ENCODE results near the gene TGFB3. TPM values are rescaled to one million over a fixed set of nuclear protein-coding genes. Genes with fewer than 3 reads are reported as not detected.
A peak's percentile ranks its signal among the peaks of the same experiment; 100 is the strongest.

The TGFB3 gene
- total and polyA plus RNA-seq, 2 donors from 2014 or later: 5.2 to 39.5 TPM

DNA sequence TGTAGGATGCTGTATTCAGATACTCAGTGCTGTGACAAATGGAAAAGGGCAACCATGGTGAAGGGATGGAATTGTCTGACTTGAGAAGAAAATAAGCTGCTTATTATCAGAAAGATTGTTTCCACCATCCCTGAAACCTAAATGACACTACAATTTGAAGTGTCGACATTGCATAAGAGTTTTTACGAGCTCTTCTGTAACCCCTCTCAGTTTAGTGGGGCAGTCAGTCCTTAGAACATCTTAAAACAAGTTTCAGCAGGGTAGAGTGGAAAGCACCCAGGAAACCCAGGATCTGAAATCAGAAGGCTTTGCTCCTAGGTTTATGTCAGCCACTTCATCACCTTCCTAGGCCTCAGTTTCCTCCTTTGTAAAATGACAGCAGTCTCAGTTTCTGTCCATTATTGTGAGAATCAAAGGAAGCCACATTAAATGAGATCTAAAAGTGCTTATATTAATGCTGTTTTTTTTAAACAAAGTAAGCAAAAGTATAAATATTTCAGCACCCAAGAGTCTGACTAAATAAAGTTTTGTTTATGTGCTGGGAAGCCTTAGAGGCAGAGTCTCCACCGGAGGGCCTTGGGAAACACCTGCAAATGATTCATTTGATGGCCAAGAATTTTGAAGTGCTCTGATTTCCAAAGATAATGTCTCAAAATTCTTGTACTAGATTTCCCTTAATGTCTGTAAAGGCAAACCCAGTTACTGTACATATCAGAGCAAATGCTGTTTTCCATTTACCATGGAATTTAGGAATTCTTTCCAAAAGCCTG is 5.6 kb upstream of the TGFB3 start:
- peak overlapping the region in 1 of 3 donors; percentile 89 for H3K9ac ChIP-seq (ENCODE audit: low read length in 3 of 3)
- no peak for FAIRE-seq
- intact Hi-C loops (cut with DNase I): no loop called here

DNA sequence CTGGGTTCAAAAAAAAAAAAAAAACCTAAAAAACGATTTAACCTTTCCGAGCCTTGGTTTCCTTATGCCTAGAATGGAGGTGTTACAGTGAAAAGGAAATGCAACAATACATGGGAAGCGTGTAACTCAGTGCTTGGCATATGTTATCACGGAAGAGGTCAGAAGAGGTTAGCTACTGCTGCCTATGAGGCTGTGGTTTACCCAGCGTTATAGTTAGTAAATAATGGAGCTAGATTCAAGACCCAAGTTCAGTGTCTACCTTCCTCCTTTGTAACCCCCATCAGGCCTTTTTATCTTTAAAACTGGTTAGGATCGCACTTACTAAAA is 4.6 kb upstream of the TGFB3 start:
- Histone ChIP-seq H3K4me1 (ENCODE audit: control insufficient read depth in 2 of 3, insufficient read depth in 2 of 3, low read depth in 1 of 3, low read length in 3 of 3) (peaks cover 3 to 8% (median 7%) of the 10 kb centered on the region in 3 donors), H3K36me3 (ENCODE audit: control insufficient read depth in 2 of 3, insufficient read depth in 3 of 3, low read length in 3 of 3) (peaks cover 0 to 10% (median 6%) of the 10 kb centered on the region in 3 donors), H3K9ac (ENCODE audit: low read length in 3 of 3) (peak overlapping the region; percentile 70 to 89 (median 83)), H3K27ac (ENCODE audit: low read depth in 2 of 2, low read length in 2 of 2) (no peak overlapping the region), H3K9me3 (ENCODE audit: control insufficient read depth in 2 of 3, insufficient read depth in 1 of 3, low read length in 3 of 3) (no peaks in the 10 kb centered on the region), H3K4me3 (ENCODE audit: low read length in 3 of 3) (peak overlapping the region; percentile 83 to 92 (median 89)), H3K27me3 (ENCODE audit: control insufficient read depth, insufficient read depth, low read length) (no peaks in the 10 kb centered on the region)
- intact Hi-C loops (cut with DNase I): no loop called here
- TF ChIP-seq, protein P1, sequence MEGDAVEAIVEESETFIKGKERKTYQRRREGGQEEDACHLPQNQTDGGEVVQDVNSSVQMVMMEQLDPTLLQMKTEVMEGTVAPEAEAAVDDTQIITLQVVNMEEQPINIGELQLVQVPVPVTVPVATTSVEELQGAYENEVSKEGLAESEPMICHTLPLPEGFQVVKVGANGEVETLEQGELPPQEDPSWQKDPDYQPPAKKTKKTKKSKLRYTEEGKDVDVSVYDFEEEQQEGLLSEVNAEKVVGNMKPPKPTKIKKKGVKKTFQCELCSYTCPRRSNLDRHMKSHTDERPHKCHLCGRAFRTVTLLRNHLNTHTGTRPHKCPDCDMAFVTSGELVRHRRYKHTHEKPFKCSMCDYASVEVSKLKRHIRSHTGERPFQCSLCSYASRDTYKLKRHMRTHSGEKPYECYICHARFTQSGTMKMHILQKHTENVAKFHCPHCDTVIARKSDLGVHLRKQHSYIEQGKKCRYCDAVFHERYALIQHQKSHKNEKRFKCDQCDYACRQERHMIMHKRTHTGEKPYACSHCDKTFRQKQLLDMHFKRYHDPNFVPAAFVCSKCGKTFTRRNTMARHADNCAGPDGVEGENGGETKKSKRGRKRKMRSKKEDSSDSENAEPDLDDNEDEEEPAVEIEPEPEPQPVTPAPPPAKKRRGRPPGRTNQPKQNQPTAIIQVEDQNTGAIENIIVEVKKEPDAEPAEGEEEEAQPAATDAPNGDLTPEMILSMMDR (IDR thresholded peaks at IDR 0.05; ENCODE audit: borderline replicate concordance, extremely low read depth, insufficient read depth): no peak
- DNase-seq (no peak), FAIRE-seq (no peak)

More for the DNA sequence above, 5.6 kb upstream of the TGFB3 start:
- no peak for DNase-seq
- Histone ChIP-seq H3K4me1 (ENCODE audit: control insufficient read depth in 2 of 3, insufficient read depth in 2 of 3, low read depth in 1 of 3, low read length in 3 of 3) (peaks cover 3 to 8% (median 7%) of the 10 kb centered on the region in 3 donors), H3K27me3 (ENCODE audit: control insufficient read depth, insufficient read depth, low read length) (no peaks in the 10 kb centered on the region), H3K27ac (ENCODE audit: low read depth in 2 of 2, low read length in 2 of 2) (no peak overlapping the region), H3K9me3 (ENCODE audit: control insufficient read depth in 2 of 3, insufficient read depth in 1 of 3, low read length in 3 of 3) (no peaks in the 10 kb centered on the region), H3K4me3 (ENCODE audit: low read length in 3 of 3) (no peak overlapping the region), H3K36me3 (ENCODE audit: control insufficient read depth in 2 of 3, insufficient read depth in 3 of 3, low read length in 3 of 3) (peaks cover 0 to 14% (median 10%) of the 10 kb centered on the region in 3 donors)
- TF ChIP-seq, protein P1 (IDR thresholded peaks at IDR 0.05; ENCODE audit: borderline replicate concordance, extremely low read depth, insufficient read depth): no peak

DNA sequence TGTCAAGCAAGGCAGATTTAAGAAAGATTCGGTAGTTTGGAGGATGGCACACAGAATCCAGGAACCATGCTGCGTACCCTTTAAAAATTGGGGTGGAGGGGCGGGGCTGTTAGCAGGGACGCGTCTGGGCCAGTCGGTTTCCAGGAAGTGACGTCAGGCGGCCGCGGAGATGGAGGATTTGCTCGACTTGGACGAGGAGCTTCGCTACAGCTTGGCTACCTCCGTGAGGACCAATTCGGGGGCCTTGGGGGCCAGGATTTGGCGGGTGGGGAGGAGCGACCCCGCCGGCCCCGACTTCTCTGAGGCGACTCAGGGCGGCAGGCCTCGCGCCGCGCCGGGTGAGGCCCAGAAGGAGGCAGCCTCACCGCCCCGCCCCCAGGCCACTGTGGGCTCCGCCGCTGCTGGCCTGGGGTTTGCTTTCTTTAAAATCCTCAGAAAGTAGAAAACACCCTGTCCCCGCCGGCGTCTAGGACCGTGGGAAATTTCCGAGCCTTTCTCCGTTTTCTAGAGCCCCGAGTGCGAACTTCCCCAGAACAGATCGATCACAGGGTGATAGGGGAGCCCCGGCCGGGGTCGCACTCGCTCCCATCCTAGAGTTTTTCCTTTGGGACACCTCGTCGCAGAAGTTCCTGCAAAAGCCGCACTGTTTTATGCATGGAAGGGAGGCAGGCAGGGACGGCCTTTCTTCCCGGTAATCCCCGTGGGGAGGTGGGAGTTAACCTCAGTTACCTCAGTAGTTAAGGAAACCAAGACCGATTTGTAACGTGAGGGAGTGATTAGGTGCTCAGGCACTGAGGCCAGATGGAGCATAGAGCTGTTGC is 4.0 kb upstream of the TGFB3 start, which contains the start of gene IFT43:
TSS of gene IFT43 (plus strand) at position 146 of the 821 bp plus-strand sequence. CDS start at position 170, 24 bp downstream.
- DNase-seq (peak; percentile 91 to 97 (median 93)), FAIRE-seq (no peak)
- intact Hi-C loops (cut with DNase I): no loop called here
- Histone ChIP-seq H3K4me1 (ENCODE audit: control insufficient read depth in 2 of 3, insufficient read depth in 2 of 3, low read depth in 1 of 3, low read length in 3 of 3) (peaks cover 3 to 11% (median 10%) of the 10 kb centered on the region in 3 donors), H3K27me3 (ENCODE audit: control insufficient read depth, insufficient read depth, low read length) (no peaks in the 10 kb centered on the region), H3K36me3 (ENCODE audit: control insufficient read depth in 2 of 3, insufficient read depth in 3 of 3, low read length in 3 of 3) (peaks cover 0 to 10% (median 5%) of the 10 kb centered on the region in 3 donors), H3K9ac (ENCODE audit: low read length in 3 of 3) (peak within 1 kb of the TSS; percentile 70 to 89 (median 83)), H3K4me3 (ENCODE audit: low read length in 3 of 3) (peak within 1 kb of the TSS; percentile 83 to 92 (median 89)), H3K9me3 (ENCODE audit: control insufficient read depth in 2 of 3, insufficient read depth in 1 of 3, low read length in 3 of 3) (no peaks in the 10 kb centered on the region), H3K27ac (ENCODE audit: low read depth in 2 of 2, low read length in 2 of 2) (peak within 1 kb of the TSS; percentile 79 to 87)
- TF ChIP-seq, protein P1 (IDR thresholded peaks at IDR 0.05; ENCODE audit: borderline replicate concordance, extremely low read depth, insufficient read depth): no peak

Measured in kidney (tissue), 14 donors.